OCI-LY1 (cell line): ENCODE data around the gene NPAS3.

Experiments used
- H2AFZ ChIP-seq: fragments of 200-600 bp; sonication (generic), shearing (Covaris generic); 2 replicates; pipeline ENCODE4 v1.6.0; 2014; ENCODE audit warnings: antibody characterized with exemption, mild to moderate bottlenecking, low read length
- H3F3A ChIP-seq: fragments of 200-600 bp; sonication (generic), shearing (Covaris generic); 2 replicates; pipeline ENCODE4 v1.6.0; 2014; ENCODE audit warnings: mild to moderate bottlenecking, antibody characterized with exemption, low read length, moderate library complexity; ENCODE audit not compliant: insufficient read depth
- H3K27ac ChIP-seq: fragments of 200-600 bp; sonication (generic); 2 replicates; pipeline ENCODE4 v1.5.1; 2014; ENCODE audit warnings: low read length, mixed run types, mild to moderate bottlenecking, low read depth; ENCODE audit not compliant: poor library complexity, severe bottlenecking
- H3K27me3 ChIP-seq: fragments of 200-600 bp; sonication (generic); 2 replicates; pipeline ENCODE4 v1.6.0; 2014; ENCODE audit warnings: antibody characterized with exemption, mild to moderate bottlenecking, low read length, moderate library complexity; ENCODE audit not compliant: insufficient read depth
- H3K36me3 ChIP-seq: fragments of 200-600 bp; sonication (generic); 2 replicates; pipeline ENCODE4 v1.6.1; 2014; ENCODE audit warnings: mild to moderate bottlenecking, antibody characterized with exemption, low read length, moderate library complexity, mixed read lengths; ENCODE audit not compliant: insufficient read depth
- H3K4me1 ChIP-seq: fragments of 200-600 bp; sonication (generic); 2 replicates; pipeline ENCODE4 v1.5.1; 2014; ENCODE audit warnings: mild to moderate bottlenecking, low read length, moderate library complexity; ENCODE audit not compliant: insufficient read depth, severe bottlenecking
- H3K4me2 ChIP-seq: fragments of 200-600 bp; sonication (generic), shearing (Covaris generic); 2 replicates; pipeline ENCODE4 v1.6.1; 2014; ENCODE audit warnings: low read length
- H3K4me3 ChIP-seq: fragments of 200-600 bp; sonication (generic); 2 replicates; pipeline ENCODE4 v1.5.1; 2014; ENCODE audit warnings: low read length, low read depth, mild to moderate bottlenecking, mixed read lengths; ENCODE audit not compliant: poor library complexity, severe bottlenecking
- H3K79me2 ChIP-seq: fragments of 200-600 bp; shearing (Covaris generic); 2 replicates; pipeline ENCODE4 v1.6.1; 2016; ENCODE audit warnings: mixed run types, low read length, mixed read lengths; ENCODE audit not compliant: insufficient read depth
- H3K9ac ChIP-seq: fragments of 200-600 bp; sonication (generic), shearing (Covaris generic); 2 replicates; pipeline ENCODE4 v1.6.1; 2014; ENCODE audit warnings: mild to moderate bottlenecking, low read length, mixed read lengths
- H3K9me2 ChIP-seq: fragments of 200-600 bp; sonication (generic), shearing (Covaris generic); 2 replicates; pipeline ENCODE4 v1.6.1; 2014; ENCODE audit warnings: low read depth, mild to moderate bottlenecking, low read length, mixed read lengths
- H3K9me3 ChIP-seq: fragments of 200-600 bp; shearing (Covaris generic); 2 replicates; pipeline ENCODE4 v1.6.1; 2014; ENCODE audit warnings: low read length, mixed read lengths
- H4K20me1 ChIP-seq: fragments of 200-600 bp; sonication (generic), shearing (Covaris generic); 2 replicates; pipeline ENCODE4 v1.6.0; 2016; ENCODE audit warnings: mild to moderate bottlenecking, low read length; ENCODE audit not compliant: insufficient read depth
- CTCF ChIP-seq: fragments of 200-600 bp; sonication (generic), shearing (Covaris generic); IDR thresholded peaks from 2 replicates; pipeline ENCODE4 v1.5.1; 2017; ENCODE audit warnings: mild to moderate bottlenecking, antibody characterized with exemption, low read length, moderate library complexity, mixed read lengths
- EZH2 ChIP-seq: fragments of 200-600 bp; sonication (generic), shearing (Covaris generic); IDR thresholded peaks from 2 replicates; pipeline ENCODE4 v1.8.0; 2017; ENCODE audit warnings: borderline replicate concordance, mixed run types, mild to moderate bottlenecking, antibody characterized with exemption, low read length, moderate library complexity, mixed read lengths

Gene NPAS3

GRCh38 chr14:33805593-33805992, 866.9 kb downstream of the NPAS3 start:
- no peak overlapping the region for H3K4me2 ChIP-seq
- no peak overlapping the region for H2AFZ ChIP-seq
- no peaks in the 10 kb centered on the region for H4K20me1 ChIP-seq
- H3K9ac ChIP-seq = no peak overlapping the region
- no peaks in the 10 kb centered on the region for H3K79me2 ChIP-seq
- no peak for TF ChIP-seq CTCF
- no peak for TF ChIP-seq EZH2
- no peaks in the 10 kb centered on the region for H3K36me3 ChIP-seq
- no peak overlapping the region for H3K27ac ChIP-seq
- H3K9me3 ChIP-seq = no peaks in the 10 kb centered on the region
- no peaks in the 10 kb centered on the region for H3K4me1 ChIP-seq
- no peaks in the 10 kb centered on the region for H3F3A ChIP-seq
- no peaks in the 10 kb centered on the region for H3K27me3 ChIP-seq
- no peak overlapping the region for H3K4me3 ChIP-seq
- no peaks in the 10 kb centered on the region for H3K9me2 ChIP-seq

GRCh38 chr14:33806905-33807304, 868.2 kb downstream of the NPAS3 start:
- Histone ChIP-seq H3F3A (no peaks in the 10 kb centered on the region), H3K36me3 (no peaks in the 10 kb centered on the region), H3K79me2 (no peaks in the 10 kb centered on the region), H3K9me3 (no peaks in the 10 kb centered on the region), H3K4me3 (no peak overlapping the region), H3K27me3 (no peaks in the 10 kb centered on the region), H3K9me2 (no peaks in the 10 kb centered on the region), H2AFZ (no peak overlapping the region), H3K4me1 (no peaks in the 10 kb centered on the region), H3K4me2 (no peak overlapping the region), H3K9ac (no peak overlapping the region), H3K27ac (no peak overlapping the region), H4K20me1 (no peaks in the 10 kb centered on the region)
- TF ChIP-seq CTCF (no peak), EZH2 (no peak)

GRCh38 chr14:33808187-33808586, 869.5 kb downstream of the NPAS3 start:
- Histone ChIP-seq H3K9me3 (no peaks in the 10 kb centered on the region), H2AFZ (no peak overlapping the region), H3K4me1 (no peaks in the 10 kb centered on the region), H3K9ac (no peak overlapping the region), H3K9me2 (no peaks in the 10 kb centered on the region), H3K4me3 (no peak overlapping the region), H3K79me2 (no peaks in the 10 kb centered on the region), H4K20me1 (no peaks in the 10 kb centered on the region), H3K27ac (no peak overlapping the region), H3K27me3 (no peaks in the 10 kb centered on the region), H3K4me2 (no peak overlapping the region), H3F3A (no peaks in the 10 kb centered on the region), H3K36me3 (no peaks in the 10 kb centered on the region)
- TF ChIP-seq EZH2 (no peak), CTCF (no peak)
